HCT116 (cell line): ENCODE measurements around the gene UPF1.

Source experiments
- EZH2 ChIP-seq: fragments of 200-600 bp; sonication (generic); IDR thresholded peaks from 2 replicates; pipeline ENCODE4 v1.6.1; 2017; ENCODE audit warnings: antibody characterized with exemption, mixed run types
- JUND ChIP-seq: IDR thresholded peaks from 2 replicates; pipeline ENCODE4 v1.6.1; 2012
- MAX ChIP-seq: IDR thresholded peaks from 2 replicates; pipeline ENCODE4 v1.6.1; 2012
- ZBTB33 ChIP-seq: IDR thresholded peaks from 2 replicates; pipeline ENCODE4 v1.6.1; 2011; ENCODE audit warnings: mild to moderate bottlenecking, low read length, moderate library complexity; ENCODE audit not compliant: insufficient replicate concordance; ENCODE audit errors: extremely low read depth

DNA sequence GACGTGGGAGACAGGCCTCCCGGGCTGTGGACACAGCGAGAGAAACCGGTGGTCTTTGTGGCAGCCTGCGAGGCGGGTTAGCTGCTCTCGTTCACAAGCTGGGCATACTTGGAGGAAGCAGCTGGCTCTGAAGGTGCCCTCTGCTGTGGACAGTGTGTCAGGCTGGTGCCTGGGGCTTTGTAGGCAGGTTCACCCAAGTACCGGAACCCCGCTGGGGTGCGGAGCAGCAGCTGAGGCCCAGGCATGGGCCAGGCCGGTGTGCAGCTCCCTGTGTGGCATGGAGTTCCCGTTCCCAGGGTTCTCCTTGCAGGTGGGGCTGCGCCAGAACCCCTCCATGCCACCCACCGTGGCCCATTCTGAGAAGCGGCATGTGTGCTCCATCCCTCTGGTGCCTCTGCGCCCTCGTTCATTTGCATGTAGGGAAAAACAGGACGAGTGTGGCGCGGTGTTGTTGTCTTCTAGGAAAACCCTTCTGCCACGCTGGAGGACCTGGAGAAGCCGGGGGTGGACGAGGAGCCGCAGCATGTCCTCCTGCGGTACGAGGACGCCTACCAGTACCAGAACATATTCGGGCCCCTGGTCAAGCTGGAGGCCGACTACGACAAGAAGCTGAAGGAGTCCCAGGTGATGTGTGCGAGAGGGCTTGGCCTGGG, 20.0 kb downstream of the UPF1 start:
- TF ChIP-seq MAX = no peak
- no peak for TF ChIP-seq JUND
- TF ChIP-seq ZBTB33 = no peak
- TF ChIP-seq EZH2 = no peak
